Activated naive CD4-positive, alpha-beta T cell treated with Interleukin-2 at 50 U/mL for 16 hours (primary cell): ENCODE data around the gene DPEP2NB.
"Not testable (repeated sequence)": the region's sequence is repeated elsewhere in the genome, so short reads cannot be mapped to it uniquely, and the experiment has no call there.

Experiments used
- DNase-seq: peaks from one replicate; pipeline ENCODE4 v3.0.0-alpha.2; 2020

The DPEP2NB gene

GRCh38 chr16:68009872-68010271 lies 5.8 kb downstream of the DPEP2NB start:
- DNase-seq: not testable (repeated sequence)

GRCh38 chr16:68009157-68009735 lies 6.5 kb downstream of the DPEP2NB start:
- no peak for DNase-seq

DNA sequence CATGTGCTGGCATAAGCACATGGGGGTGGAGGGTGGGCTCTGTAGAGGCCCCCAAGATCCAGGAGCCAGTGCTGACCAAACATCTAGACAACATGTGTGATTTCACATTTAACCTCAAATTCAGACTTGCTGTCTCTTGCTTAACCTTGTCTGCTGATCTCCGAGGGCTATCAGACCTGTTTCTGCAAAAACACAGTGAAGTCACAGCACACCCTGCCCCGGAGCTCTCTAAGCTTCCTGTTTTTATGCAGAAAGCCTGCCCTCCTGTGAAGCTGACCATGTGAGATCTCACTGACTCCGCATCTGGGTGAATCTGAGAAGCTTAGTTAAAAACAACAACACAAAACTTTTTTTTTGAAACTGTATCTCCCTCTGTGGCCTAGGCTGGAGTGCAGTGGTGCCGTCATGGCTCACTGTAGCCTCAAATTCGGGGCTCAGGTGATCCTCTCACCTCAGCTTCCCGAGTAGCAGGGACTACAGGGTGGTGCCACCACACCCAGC lies 9.9 kb downstream of the DPEP2NB start:
- DNase-seq: peak; percentile 24

DNA sequence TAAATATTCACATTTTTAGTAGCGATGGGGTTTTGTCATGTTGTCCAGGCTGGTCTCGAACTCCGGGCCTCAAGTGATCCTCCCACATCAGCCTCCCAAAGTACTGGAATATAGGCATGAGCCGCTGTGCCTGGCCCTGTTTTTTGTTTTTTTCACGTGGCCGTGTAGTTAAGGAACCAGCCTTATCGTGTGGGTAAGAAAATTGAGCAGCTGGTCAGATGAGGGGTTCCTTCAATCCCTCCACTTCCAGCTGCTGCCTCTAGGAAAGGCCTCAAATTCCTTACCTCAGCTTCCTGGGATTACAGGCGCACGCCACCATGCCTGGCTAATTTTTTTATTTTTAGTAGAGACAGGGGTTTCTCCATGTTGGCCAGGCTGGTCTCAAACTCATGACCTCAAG lies 10.5 kb downstream of the DPEP2NB start:
- no peak for DNase-seq

DNA sequence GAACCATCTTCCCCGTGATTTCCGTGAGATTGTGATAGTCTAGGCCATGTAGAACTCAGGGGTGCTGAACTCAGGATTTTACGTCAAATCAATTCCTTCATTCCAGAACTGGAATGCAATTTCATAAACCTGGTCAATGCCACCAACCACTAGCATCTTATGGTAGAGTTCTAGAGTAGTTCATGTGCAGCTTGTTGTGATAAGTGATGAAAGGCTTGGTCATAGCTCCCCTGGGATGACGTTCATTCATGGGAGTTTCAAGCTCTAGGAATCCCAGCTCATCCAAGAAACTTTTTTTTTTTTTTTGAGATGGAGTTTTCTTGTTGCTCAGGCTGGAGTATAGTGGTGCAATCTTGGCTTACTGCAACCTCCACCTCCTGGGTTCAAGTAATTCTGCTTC lies 12.7 kb downstream of the DPEP2NB start:
- no peak for DNase-seq

- DNase-seq: no peak
These were observed 15.3 kb downstream of the DPEP2NB start for GRCh38 chr16:68000450-68000849.

GRCh38 chr16:67999985-68000384 lies 15.7 kb downstream of the DPEP2NB start:
- DNase-seq: no peak

- peak; percentile 37 for DNase-seq
These were observed 16.7 kb downstream of the DPEP2NB start, which contains the start of gene DPEP2 for GRCh38 chr16:67998779-67999688. DPEP2 (minus strand) TSS chr16:67999484; CDS start chr16:67993212, 6,272 bp downstream.

- DNase-seq: not testable (repeated sequence)
These were observed 17.4 kb downstream of the DPEP2NB start for GRCh38 chr16:67998231-67998778.

DNA sequence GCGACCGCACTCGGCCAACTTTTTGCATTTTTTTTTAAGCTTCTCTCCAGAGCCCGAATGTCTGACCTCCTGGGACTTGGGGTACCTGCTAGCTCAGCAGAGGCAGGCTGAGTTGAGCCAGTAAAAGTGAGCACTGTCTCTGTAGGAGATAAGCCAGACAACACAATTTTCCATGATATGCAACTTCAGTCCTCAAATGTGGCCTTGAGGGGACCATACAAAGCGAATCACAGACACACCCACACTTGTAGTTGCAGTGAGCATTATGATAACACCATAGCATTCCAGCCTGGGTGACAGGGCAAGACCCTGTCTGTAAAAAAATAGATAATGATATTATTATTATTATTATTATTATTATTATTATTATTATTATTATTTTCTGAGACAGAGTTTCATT lies 19.0 kb downstream of the DPEP2NB start:
- no peak for DNase-seq

GRCh38 chr16:67995423-67995822 lies 20.3 kb downstream of the DPEP2NB start:
- peak; percentile 38 for DNase-seq

- DNase-seq: not testable (repeated sequence)
These were observed 21.7 kb downstream of the DPEP2NB start for GRCh38 chr16:67994040-67994408.

GRCh38 chr16:67993207-67994039 lies 22.3 kb downstream of the DPEP2NB start:
- DNase-seq: peak; percentile 85

GRCh38 chr16:67992661-67993206 lies 23.0 kb downstream of the DPEP2NB start:
- DNase-seq: no peak

GRCh38 chr16:67990018-67990386 lies 25.7 kb downstream of the DPEP2NB start:
- no peak for DNase-seq

- DNase-seq: no peak
These were observed 26.2 kb downstream of the DPEP2NB start for GRCh38 chr16:67989322-67990017.

- no peak for DNase-seq
These were observed 27.0 kb downstream of the DPEP2NB start for GRCh38 chr16:67988675-67989074.

- DNase-seq: no peak
These were observed 28.1 kb downstream of the DPEP2NB start for GRCh38 chr16:67987460-67988160.

DNA sequence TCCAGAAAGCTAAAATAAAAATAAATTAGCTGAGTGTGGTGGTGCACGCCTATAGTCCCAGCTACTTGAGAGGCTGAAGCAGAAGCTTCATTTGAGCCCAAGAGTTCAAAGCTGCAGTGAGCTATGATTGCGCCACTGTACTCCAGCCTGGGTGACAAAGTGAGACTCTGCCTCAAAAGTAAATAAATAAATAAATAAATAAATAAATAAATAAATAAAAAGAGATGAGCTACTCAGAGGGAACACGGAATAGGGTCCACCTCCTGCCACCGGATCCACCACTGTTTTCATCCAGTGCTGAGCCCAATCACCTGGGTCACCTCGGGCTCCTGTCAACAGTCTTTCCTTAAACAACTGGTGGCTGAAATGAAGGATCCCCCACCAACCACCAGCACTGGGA lies 28.8 kb downstream of the DPEP2NB start:
- no peak for DNase-seq

DNA sequence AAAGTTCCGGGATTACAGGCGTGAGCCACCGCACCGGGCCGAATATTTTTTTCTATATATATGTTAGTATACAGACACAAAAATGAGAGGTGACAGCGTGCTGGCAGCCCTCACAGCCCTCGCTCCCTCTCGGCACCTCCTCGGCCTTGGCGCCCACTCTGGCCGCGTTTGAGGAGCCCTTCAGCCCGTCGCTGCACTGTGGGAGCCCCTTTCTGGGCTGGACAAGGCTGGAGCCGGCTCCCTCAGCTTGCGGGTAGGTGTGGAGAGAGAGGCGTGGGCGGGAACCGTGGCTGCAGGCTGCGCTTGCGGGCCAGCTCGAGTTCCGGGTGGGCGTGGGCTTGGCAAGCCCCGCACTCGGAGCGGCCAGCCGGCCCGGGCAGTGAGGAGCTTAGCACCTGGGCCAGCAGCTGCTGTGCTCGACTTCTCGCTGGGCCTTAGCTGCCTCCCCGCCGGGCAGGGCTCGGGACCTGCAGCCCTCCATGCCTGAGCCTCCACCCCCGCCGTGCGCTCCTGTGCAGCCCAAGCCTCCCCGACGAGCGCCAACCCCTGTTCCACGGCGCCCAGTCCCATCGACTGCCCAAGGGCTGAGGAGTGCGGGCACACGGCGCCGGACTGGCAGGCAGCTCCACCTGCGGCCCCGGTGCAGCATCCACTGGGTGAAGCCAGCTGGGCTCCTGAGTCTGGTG lies 33.6 kb downstream of the DPEP2NB start:
- DNase-seq: no peak
